Measurements from ENCODE around the gene ASB3. TPM values are rescaled to one million over a fixed set of nuclear protein-coding genes. Genes with fewer than 3 reads are reported as not detected.
"Not testable (repeated sequence)": the region's sequence is repeated elsewhere in the genome, so short reads cannot be mapped to it uniquely, and the experiment has no call there.

The ASB3 gene, protein sequence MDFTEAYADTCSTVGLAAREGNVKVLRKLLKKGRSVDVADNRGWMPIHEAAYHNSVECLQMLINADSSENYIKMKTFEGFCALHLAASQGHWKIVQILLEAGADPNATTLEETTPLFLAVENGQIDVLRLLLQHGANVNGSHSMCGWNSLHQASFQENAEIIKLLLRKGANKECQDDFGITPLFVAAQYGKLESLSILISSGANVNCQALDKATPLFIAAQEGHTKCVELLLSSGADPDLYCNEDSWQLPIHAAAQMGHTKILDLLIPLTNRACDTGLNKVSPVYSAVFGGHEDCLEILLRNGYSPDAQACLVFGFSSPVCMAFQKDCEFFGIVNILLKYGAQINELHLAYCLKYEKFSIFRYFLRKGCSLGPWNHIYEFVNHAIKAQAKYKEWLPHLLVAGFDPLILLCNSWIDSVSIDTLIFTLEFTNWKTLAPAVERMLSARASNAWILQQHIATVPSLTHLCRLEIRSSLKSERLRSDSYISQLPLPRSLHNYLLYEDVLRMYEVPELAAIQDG
- polyA plus RNA-seq, result 14.7 TPM

DNA sequence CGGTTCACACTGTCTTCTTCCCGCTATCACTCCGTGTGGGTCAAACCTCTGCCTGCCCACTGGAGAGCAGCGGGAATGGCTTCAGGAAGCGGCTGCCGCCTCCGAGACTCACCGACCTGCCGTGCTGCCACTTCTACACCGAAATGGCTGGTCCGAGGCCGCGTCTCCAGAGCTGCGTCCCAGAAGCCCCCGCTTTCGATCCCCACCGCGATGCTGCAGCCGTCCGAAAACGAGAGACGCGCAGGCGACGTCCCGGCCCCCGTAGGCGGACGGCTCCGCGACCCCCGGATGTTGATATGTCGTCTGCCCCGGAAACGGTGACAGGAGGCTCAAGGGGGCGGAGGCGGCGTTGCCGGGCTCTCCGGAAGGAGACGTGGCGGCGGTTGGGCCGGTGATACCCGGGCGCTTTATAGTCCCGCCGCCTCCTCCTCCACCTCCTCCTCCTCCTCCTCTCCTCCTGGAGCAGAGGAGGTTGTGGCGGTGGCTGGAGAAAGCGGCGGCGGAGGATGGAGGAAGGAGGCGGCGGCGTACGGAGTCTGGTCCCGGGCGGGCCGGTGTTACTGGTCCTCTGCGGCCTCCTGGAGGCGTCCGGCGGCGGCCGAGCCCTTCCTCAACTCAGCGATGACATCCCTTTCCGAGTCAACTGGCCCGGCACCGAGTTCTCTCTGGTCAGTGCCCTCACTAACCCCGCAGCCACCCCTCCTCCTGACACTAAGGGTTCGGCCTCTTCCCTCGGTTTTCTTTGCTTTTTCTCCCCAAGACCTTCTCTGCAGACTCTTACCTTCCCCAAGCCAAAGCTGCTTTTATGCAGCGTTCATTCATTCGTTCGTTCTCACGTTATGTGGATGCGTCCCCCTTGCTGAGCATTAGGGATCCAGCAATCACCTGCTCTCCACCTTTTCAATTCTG, at the start of gene ASB3, which contains the start of gene ERLEC1:
Gene ASB3, minus strand, starts transcription at position 249 of the 909 bp plus-strand sequence. CDS start 21,381 bp downstream, outside the sequence.
Gene ERLEC1, plus strand, starts transcription at position 340 of the 909 bp plus-strand sequence. Its CDS starts 167 bp downstream, at position 507.
- Mint-ChIP-seq H3K27ac (peak within 1 kb of the TSS; percentile 90 to 98 (median 96)), H3K9me3 (no peaks in the 10 kb centered on the region), H3K27me3 (no peaks in the 10 kb centered on the region), H3K4me1 (peaks cover 39 to 45% (median 43%) of the 10 kb centered on the region in 3 donors), H3K4me3 (peak within 1 kb of the TSS; percentile 96 to 98 (median 96)), H3K36me3 (no peaks in the 10 kb centered on the region)

DNA sequence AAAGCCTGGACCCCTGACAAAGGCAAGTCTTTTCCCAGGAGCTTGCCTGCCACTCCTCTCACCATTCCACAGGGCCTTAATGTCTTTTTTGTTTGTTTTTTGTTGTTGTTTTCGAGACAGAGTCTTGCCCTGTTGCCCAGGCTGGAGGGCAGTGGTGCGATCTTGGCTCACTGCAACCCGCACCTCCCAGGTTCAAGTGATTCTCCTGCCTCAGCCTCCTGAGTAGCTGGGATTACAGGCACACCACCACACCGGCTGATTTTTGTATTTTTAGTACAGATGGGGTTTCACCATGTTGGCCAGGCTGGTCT, 43.2 kb upstream of the ASB3 start:
- H3K27me3 Mint-ChIP-seq, H3K4me1 Mint-ChIP-seq: not testable (repeated sequence)

DNA sequence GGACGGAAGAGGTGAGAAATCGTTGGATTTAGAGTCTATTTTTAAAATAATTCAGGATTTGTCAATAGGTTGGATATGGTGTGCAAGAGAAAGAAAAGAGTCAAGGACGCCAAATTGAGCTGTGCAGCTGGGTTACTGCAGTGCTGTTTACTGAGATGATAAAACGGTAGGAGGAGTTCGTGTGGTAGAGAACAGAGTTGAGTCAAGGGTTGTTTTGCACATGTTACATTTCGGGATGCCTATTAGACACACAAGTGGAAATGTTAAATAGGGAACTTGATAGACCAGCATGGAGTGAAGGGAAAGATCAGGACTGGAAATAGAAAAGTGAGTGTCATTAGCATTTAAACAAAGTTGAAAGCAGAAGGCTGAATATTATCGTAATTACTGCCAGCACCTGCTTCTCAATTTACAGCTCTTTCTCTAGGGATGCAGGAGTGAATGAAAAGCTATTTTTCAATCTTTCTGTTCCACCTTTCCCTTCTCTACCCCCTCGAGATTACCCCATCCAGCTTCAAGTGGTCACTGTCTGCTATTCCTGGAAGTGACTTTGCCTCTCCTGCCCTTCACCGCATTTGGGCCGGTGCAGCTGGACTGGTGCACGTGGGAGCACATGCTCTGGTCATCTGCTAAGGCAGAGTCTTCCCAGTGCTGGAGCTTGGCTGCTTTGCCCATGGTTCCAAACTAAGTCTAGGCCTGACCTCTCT, 42.7 kb upstream of the ASB3 start:
- Mint-ChIP-seq H3K9me3 (peaks cover 0 to 5% (median 2%) of the 10 kb centered on the region in 3 donors), H3K27me3 (no peaks in the 10 kb centered on the region), H3K4me3 (no peak overlapping the region), H3K36me3 (peaks cover 19% of the 10 kb centered on the region), H3K4me1 (peaks cover 0 to 3% (median 0%) of the 10 kb centered on the region in 3 donors), H3K27ac (no peak overlapping the region)

More for the DNA sequence above, 43.2 kb upstream of the ASB3 start:
- H3K9me3 Mint-ChIP-seq, H3K27ac Mint-ChIP-seq, H3K4me3 Mint-ChIP-seq: not testable (repeated sequence)
- peaks cover 19% of the 10 kb centered on the region for H3K36me3 Mint-ChIP-seq

DNA sequence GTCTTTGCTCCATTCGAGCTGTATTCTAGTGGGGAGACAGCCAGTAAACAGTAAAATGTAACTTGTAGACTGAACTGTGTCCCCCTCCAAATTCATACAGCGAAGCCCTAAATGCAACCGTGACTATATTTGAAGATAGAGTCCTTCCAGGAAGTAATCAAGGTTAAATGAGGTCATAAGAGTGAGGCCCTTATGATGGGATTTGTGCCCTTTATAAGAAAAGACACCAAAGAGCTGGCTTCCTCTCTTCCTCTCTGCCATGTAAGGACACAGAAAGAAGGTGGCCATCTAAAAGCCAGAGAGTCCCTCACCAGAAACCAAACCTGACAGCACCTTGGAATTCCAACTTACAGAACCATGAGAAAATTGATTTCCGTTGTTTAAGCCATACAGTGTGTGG, 41.6 kb upstream of the ASB3 start:
- Mint-ChIP-seq H3K9me3 (peaks cover 0 to 5% (median 2%) of the 10 kb centered on the region in 3 donors), H3K4me1 (peaks cover 0 to 3% (median 0%) of the 10 kb centered on the region in 3 donors), H3K36me3 (peaks cover 17% of the 10 kb centered on the region), H3K4me3 (no peak overlapping the region), H3K27ac (no peak overlapping the region), H3K27me3 (no peaks in the 10 kb centered on the region)

DNA sequence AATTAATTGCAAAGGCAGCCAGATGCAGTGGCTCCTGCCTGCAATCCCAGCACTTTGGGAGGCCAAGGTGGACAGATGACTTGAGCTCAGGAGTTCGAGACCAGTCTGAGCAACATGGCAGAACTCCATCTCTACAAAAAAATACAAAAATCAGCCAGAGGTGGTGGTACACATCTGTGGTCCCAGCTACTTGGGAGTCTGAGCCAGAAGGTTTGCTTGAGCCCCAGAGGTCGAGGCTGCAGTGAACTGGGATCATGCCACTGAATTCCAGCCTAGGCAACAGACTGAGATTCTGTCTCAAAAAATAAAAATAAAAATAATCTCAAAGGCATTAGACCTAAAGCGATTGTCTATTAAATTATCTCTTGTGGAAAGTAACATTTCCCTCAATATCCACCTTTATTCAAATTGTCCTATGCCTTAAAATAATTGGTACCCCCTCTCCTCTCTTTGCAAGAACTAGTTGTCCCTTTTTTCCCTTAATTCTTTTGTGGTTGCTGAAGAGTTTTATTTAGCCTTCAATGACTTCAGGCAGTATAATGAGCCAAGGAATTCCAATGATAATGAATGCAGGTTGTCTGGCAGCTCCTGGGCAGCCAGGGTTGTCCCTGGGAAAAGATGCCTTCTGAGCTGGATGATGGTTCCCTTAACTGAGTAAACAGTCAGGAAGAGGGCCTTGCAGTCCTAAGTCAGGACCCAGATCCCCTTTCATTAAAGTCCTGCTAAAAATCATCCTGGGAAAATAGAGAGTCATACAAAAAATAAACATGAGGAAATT, 40.8 kb upstream of the ASB3 start:
- no peaks in the 10 kb centered on the region for H3K27me3 Mint-ChIP-seq
- H3K36me3 Mint-ChIP-seq, result peaks cover 17% of the 10 kb centered on the region
- H3K27ac Mint-ChIP-seq, result no peak overlapping the region
- H3K9me3 Mint-ChIP-seq, result peaks cover 0 to 5% (median 2%) of the 10 kb centered on the region in 3 donors
- no peak overlapping the region for H3K4me3 Mint-ChIP-seq
- peaks cover 0 to 3% (median 0%) of the 10 kb centered on the region in 3 donors for H3K4me1 Mint-ChIP-seq

DNA sequence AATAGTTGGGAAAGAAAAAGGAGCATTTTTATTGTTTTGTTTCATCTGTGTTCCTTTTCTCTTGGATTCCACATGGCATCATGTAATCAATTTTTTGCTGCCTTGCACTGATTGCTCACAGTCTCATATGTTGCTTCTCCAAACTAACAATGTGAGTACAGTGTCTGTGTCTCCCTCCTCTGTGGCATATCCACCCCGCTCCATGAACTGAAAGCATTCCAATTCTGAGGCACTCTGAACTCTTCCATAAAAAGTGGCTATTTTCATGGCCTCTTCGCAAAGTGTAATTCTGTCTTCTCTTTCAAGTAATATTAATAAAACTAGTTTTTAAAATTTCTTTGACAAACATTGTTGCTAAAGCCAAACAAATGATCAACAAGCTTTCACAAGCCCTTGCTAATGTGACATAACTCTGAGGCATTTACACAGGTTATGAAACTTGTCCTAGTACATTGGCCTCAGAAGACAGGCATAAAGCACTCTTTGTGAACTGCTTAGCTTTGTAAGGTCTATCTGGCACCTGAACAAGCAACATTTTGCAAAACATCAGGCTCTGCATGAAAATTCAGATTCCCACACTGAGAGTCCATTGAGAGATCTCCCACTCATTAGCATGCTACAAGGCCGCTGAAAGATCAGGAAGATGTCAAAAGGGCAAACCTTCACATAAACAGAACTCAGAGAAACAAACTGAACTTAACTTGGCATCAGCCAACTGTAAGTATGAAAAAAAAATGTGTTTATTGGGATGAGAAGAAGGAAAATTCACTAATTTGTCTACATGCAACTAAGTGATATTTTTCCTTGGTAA, 40.0 kb upstream of the ASB3 start:
- Mint-ChIP-seq H3K4me3 (no peak overlapping the region), H3K4me1 (peaks cover 0 to 3% (median 0%) of the 10 kb centered on the region in 3 donors), H3K27me3 (no peaks in the 10 kb centered on the region), H3K36me3 (peaks cover 14% of the 10 kb centered on the region), H3K9me3 (peaks cover 0 to 5% (median 2%) of the 10 kb centered on the region in 3 donors), H3K27ac (no peak overlapping the region)

DNA sequence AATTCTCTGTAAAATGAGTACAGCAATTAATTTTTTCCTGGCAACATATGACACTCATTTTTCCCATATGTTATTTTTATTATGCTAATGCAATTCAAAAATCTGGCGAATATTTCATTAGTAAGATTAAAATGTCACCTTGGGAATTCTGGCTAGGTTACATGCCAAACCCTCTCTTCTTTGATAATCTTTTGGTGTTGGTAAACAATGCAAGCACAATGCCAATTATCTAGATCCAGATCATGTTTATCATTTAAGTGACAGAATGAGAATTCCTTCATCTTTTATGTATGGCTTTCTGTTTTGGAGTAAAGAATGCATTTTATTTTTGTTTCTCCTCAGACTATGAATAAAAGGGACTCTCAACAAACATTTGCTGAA, 39.3 kb upstream of the ASB3 start:
- Mint-ChIP-seq H3K27me3 (no peaks in the 10 kb centered on the region), H3K36me3 (peaks cover 8% of the 10 kb centered on the region), H3K27ac (no peak overlapping the region), H3K4me1 (peaks cover 0 to 3% (median 0%) of the 10 kb centered on the region in 3 donors), H3K4me3 (no peak overlapping the region), H3K9me3 (peaks cover 0 to 5% (median 2%) of the 10 kb centered on the region in 3 donors)

DNA sequence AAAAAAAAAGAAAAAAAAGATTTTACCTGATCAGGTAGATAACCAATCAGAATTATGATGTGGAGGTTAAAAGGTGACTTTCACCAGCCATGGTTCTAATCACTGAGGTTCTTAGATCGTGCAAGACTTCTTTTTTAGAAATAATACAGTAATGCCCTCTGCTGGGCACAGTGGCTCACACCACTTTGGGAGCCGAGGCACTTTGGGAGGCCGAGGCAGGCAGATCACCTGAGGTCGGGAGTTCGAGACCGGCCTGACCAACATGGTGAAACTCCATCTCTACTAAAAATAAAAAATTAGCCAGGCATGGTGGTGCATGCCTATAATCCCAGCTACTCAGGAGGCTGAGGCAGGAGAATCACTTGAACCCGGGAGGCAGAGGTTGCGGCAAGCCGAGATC, 36.9 kb upstream of the ASB3 start:
- not testable (repeated sequence) for H3K36me3 Mint-ChIP-seq, H3K27me3 Mint-ChIP-seq, H3K4me3 Mint-ChIP-seq, H3K4me1 Mint-ChIP-seq, H3K9me3 Mint-ChIP-seq, H3K27ac Mint-ChIP-seq

DNA sequence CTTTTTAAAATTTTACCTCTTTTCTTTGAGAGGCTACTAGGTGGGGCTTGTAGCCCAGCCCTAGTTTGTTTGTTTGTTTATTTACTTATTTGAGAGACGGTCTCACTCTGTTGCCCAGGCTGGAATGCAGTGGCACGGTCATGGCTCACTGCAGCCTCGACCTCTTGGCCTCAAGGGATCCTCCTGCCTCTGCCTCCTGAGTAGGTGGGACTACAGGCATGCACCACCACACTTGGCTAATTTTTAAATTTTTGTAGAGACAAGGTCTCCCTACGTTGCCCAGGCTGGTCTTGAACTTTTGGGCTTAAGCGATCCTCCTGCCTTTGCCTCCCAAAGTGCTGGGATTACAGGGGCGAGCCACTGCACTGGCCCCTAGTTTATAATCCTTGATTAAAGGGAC, 35.1 kb upstream of the ASB3 start:
- no peak overlapping the region for H3K4me3 Mint-ChIP-seq
- H3K36me3 Mint-ChIP-seq, result no peaks in the 10 kb centered on the region
- no peaks in the 10 kb centered on the region for H3K27me3 Mint-ChIP-seq
- peaks cover 0 to 4% (median 0%) of the 10 kb centered on the region in 3 donors for H3K4me1 Mint-ChIP-seq
- no peaks in the 10 kb centered on the region for H3K9me3 Mint-ChIP-seq
- H3K27ac Mint-ChIP-seq, result no peak overlapping the region

DNA sequence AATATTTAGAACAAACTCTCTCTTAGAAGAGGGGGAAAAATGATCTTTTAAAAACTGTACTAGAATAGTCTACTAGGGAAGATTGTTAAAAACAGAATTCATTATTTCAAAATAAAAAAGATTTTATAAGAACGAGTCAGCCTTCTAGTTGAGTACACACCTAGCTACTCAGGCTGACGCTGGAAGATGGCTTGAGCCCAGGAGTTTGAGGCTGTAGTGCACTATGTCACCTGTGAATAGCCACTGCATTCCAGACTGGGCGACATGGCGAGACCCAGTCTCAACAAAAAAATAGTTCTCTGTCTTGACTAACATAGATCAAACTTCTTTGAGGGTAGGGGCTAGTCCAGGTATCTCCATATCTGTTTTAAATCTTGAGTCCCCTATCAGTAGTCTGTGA, 34.0 kb upstream of the ASB3 start:
- Mint-ChIP-seq H3K4me1 (peaks cover 0 to 2% (median 0%) of the 10 kb centered on the region in 3 donors), H3K27ac (peak overlapping the region in 1 of 3 donors; percentile 27), H3K4me3 (no peak overlapping the region)

DNA sequence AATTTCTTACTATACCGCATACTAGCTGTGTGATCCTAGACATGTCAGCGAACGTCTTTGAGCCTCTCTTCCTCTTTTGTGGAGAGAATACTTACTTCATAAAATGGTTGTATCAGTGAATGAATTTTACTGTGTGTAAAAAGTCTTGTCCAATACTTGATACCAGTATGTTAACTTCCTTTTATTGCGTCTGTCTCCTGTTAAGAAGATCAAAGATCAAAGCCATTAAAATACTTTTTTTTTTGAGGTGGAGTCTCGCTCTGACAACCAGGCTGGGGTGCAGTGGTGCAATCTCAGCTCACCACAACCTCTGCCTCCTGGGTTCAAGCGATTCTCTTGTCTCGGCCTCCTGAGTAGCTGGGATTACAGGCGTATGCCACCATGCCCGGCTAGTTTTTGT, 33.3 kb upstream of the ASB3 start:
- no peak overlapping the region for H3K27ac Mint-ChIP-seq
- H3K9me3 Mint-ChIP-seq, result no peaks in the 10 kb centered on the region
- no peak overlapping the region for H3K4me3 Mint-ChIP-seq
- H3K4me1 Mint-ChIP-seq, result peaks cover 0 to 2% (median 0%) of the 10 kb centered on the region in 3 donors
- H3K27me3 Mint-ChIP-seq, result no peaks in the 10 kb centered on the region
- peaks cover 4% of the 10 kb centered on the region for H3K36me3 Mint-ChIP-seq

More for the DNA sequence above, 34.0 kb upstream of the ASB3 start:
- Mint-ChIP-seq H3K36me3 (no peaks in the 10 kb centered on the region), H3K27me3 (no peaks in the 10 kb centered on the region), H3K9me3 (no peaks in the 10 kb centered on the region)

DNA sequence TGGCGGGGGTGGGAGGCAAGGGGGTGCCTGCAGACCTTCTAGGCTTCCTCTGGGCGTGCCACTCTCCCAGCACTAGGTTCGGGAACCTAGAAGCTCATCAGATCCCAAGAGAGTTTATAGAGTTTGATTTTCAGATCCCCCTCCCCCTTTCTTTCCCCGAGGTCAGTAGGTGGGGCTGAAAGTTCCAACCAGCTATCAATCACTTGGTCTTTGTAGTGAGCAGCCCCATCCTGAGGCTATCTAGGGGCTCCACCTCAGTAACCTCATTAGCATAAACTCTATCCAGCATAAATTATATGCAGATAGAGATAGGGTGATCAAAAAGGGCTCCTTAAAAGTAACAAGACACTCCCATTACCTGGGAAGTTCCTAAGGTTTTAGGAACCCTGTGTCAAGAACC, 32.9 kb upstream of the ASB3 start:
- Mint-ChIP-seq H3K27ac (no peak overlapping the region), H3K27me3 (no peaks in the 10 kb centered on the region), H3K4me3 (no peak overlapping the region)

DNA sequence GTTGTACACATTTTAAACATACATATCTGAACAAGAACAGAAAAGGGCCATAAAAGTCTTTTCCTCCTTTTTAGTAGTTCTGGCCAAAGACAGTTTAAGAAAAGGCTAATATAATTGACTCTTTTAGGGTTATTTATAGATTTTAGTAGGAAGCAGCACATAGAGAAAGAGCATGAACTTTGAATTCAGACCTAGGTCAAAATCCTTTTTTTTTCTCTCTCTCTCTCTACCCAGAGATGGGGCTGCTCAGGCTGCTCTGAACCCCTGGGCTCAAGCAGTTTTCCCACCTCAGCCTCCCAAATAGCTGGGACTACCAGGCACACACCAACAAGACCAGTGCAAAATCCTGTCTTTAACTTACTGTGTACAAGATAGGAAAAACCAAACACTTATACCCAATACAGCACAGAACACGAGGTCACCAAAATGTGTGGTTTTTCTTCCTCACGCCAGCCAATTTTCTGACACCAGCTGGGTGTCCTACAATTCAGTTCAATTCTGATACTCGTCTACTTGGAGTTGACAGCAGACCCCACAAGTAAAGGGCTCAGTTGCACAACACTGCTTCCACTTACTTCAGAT, 32.2 kb upstream of the ASB3 start:
- Mint-ChIP-seq H3K9me3 (no peaks in the 10 kb centered on the region), H3K36me3 (peaks cover 4% of the 10 kb centered on the region)

More for the DNA sequence above, 32.9 kb upstream of the ASB3 start:
- no peaks in the 10 kb centered on the region for H3K9me3 Mint-ChIP-seq
- peaks cover 0 to 2% (median 0%) of the 10 kb centered on the region in 3 donors for H3K4me1 Mint-ChIP-seq
- peaks cover 4% of the 10 kb centered on the region for H3K36me3 Mint-ChIP-seq

More for the DNA sequence above, 32.2 kb upstream of the ASB3 start:
- Mint-ChIP-seq H3K4me3 (no peak overlapping the region), H3K27me3 (no peaks in the 10 kb centered on the region), H3K4me1 (peaks cover 0 to 2% (median 0%) of the 10 kb centered on the region in 3 donors), H3K27ac (no peak overlapping the region)
